D341Med (cell line): ENCODE results near the gene PRKAG2.
"Not testable (repeated sequence)": the region's sequence is repeated elsewhere in the genome, so short reads cannot be mapped to it uniquely, and the experiment has no call there.

Experiments used
- DNase-seq: peaks from one replicate; pipeline ENCODE4 v3.0.0; 2012; ENCODE audit warnings: low spot score

PRKAG2 gene

GRCh38 chr7:151764056-151764920, 112.6 kb downstream of the PRKAG2 start:
- DNase-seq: no peak

- DNase-seq: no peak
Measured at GRCh38 chr7:151763420-151763984, 113.4 kb downstream of the PRKAG2 start.

- DNase-seq: no peak
Measured at GRCh38 chr7:151762583-151763245, 114.2 kb downstream of the PRKAG2 start.

- no peak for DNase-seq
Measured at GRCh38 chr7:151761957-151762356, 115.0 kb downstream of the PRKAG2 start.

- DNase-seq: no peak
Measured at GRCh38 chr7:151761231-151761630, 115.7 kb downstream of the PRKAG2 start.

- DNase-seq: peak; percentile 87
Measured at GRCh38 chr7:151759591-151760042, 117.3 kb downstream of the PRKAG2 start.

- no peak for DNase-seq
Measured at GRCh38 chr7:151758622-151759540, 118.0 kb downstream of the PRKAG2 start.

- no peak for DNase-seq
Measured at GRCh38 chr7:151757274-151757673, 119.6 kb downstream of the PRKAG2 start.

GRCh38 chr7:151756866-151757265, 120.0 kb downstream of the PRKAG2 start:
- no peak for DNase-seq

- no peak for DNase-seq
Measured at GRCh38 chr7:151756076-151756731, 120.7 kb downstream of the PRKAG2 start.

- DNase-seq: no peak
Measured at GRCh38 chr7:151755131-151755801, 121.6 kb downstream of the PRKAG2 start.

GRCh38 chr7:151754688-151755130, 122.2 kb downstream of the PRKAG2 start:
- no peak for DNase-seq

- peak; percentile 82 for DNase-seq
Measured at GRCh38 chr7:151754142-151754590, 122.7 kb downstream of the PRKAG2 start.

- no peak for DNase-seq
Measured at GRCh38 chr7:151752816-151753595, 123.9 kb downstream of the PRKAG2 start.

GRCh38 chr7:151752037-151752436, 124.9 kb downstream of the PRKAG2 start:
- no peak for DNase-seq

GRCh38 chr7:151748733-151749132, 128.2 kb downstream of the PRKAG2 start:
- DNase-seq: no peak

- not testable (repeated sequence) for DNase-seq
Measured at GRCh38 chr7:151748021-151748420, 128.9 kb downstream of the PRKAG2 start.

GRCh38 chr7:151745706-151746105, 131.2 kb downstream of the PRKAG2 start:
- DNase-seq: no peak
